G401.6 (cell line): ENCODE data around the gene CHTF18.
"Not testable (repeated sequence)": the region's sequence is repeated elsewhere in the genome, so short reads cannot be mapped to it uniquely, and the experiment has no call there.

Source experiments
- FAIRE-seq: peaks from 2 replicates; lab custom pipeline; 2012; peaks lifted over from hg19 to GRCh38; lab: Jason Lieb, UNC

Gene CHTF18

DNA sequence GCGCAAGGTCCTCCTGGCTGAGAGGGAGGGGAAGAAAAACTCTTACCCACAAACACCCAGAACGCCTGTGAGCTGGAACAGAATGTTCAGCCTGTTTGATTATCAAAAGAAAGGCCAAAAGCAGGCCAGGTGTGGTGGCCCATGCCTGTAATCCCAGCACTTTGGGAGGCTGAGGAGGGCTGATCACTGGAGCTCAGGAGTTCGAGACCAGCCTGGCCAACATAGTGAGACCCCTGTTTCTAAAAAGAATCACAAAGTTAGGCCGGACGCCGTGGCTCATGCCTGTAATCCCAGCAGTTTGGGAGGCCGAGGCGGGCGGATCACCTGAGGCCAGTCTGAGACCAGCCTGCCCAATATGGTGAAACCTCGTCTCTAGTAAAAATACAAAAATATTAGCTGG, 12.1 kb upstream of the CHTF18 start:
- FAIRE-seq: not testable (repeated sequence)

DNA sequence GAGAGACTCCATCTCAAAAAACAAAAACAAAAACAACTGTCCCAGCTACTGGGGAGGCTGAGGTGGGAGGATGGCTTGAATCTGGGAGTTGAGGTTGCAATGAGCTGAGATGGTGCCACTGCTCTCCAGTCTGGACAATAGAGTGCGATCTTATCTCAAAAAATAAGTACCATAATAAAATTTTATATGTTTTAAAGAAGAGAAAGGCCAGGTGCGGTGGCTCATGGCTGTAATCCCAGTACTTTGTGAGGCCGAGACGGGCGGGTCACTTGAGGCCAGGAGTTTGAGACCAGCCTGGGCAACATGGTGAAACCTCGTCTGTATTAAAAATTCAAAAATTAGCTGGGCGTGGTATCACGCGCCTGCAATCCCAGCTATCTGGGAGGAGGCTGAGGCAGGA, 11.6 kb upstream of the CHTF18 start:
- no peak for FAIRE-seq

DNA sequence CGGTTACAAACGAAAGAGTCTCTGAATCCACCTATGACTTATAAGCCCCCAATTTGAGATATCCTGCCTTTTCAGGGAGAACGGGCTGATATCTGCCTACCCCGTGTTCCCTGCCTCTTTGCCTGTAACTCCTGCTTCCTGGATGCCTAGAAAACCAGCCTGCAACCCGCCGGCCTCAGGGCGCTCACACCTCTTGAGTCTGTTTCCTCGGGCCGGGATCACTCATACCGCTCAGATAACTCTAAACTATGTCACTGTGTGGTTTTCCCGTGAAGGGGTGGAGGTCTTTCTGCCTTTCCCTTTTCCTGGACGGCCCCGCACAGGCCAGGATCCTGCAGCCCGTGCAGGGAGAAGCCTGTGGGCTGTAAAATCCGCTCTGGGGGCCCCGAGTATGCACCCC, 10.6 kb upstream of the CHTF18 start:
- peak; percentile 44 for FAIRE-seq

GRCh38 chr16:778447-778846, 10.0 kb upstream of the CHTF18 start:
- no peak for FAIRE-seq

DNA sequence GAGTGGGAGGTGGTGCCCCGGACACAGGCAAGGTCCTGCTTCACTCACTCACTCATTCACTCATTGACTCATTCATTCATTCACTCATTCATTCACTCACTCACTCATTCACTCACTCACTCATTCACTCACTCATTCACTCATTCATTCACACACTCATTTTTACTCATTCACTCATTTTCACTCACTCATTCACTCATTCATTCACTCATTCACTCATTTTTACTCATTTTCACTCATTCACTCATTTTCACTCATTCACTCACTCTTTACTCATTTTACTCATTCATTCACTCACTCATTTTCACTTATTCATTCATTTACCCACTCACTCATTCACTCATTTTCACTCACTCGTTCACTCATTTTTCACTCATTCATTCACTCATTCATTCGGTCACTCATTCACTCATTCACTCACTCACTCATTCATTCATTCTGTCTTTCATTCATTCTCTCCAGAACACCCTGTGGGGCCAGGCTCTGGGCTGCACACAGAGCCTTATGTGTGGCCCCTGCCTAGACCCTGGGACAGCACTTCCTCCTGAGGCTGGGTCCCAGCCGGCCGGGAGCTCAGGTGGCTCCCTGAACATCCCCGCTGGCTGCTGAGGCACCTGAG, 9.4 kb upstream of the CHTF18 start:
- no peak for FAIRE-seq

- no peak for FAIRE-seq
These were observed 8.9 kb upstream of the CHTF18 start for GRCh38 chr16:779561-779960.

DNA sequence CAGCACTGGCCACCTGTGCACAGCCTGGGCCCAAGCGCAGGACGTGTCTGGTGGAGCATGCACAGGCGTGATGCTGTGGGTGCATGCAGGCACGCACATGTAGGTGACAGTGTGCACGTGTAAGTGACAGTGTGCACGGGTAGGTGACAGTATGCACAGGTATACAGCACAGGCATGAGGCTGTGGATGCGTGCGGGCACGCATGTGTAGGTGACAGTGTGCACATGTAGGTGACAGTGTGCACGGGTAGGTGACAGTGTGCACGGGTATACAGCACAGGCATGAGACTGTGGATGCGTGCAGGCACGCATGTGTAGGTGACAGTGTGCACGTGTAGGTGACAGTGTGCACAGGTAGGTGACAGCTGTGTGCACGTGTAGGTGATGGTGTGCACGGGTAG, 8.1 kb upstream of the CHTF18 start:
- FAIRE-seq: no peak

DNA sequence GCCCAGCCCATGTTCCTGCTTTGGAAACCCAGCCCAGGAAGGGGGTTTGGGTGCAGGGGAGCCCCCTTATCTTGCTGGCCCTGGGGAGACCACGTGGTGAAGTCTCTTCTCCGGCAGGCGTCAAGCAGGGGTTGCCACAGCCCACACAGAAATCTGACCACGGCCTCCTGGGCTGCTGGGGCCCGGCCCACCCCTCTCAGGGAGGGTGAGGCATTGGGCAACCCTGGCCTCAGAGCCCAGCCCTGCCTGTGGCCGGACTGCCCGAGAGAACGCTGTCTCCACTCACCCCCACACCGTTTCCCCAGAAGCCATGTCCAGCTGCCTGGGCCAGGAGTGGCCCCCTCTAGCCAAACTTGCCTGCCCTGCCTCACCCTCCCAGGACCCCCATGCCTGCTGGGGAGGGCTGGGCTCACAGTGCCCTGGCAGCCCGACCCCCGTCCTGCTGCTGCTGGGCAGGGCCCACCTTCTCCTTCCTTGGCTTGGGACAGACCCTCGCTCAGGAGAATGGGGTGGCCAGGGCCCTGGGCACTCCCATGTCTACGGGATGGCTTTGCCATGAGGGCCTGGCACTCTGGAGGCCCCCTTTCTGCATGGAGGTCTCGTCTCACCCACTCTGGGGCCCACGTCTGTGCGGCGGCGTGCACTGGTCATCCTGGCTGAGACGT, 6.9 kb upstream of the CHTF18 start:
- no peak for FAIRE-seq

GRCh38 chr16:782258-782657, 6.2 kb upstream of the CHTF18 start:
- FAIRE-seq: no peak

DNA sequence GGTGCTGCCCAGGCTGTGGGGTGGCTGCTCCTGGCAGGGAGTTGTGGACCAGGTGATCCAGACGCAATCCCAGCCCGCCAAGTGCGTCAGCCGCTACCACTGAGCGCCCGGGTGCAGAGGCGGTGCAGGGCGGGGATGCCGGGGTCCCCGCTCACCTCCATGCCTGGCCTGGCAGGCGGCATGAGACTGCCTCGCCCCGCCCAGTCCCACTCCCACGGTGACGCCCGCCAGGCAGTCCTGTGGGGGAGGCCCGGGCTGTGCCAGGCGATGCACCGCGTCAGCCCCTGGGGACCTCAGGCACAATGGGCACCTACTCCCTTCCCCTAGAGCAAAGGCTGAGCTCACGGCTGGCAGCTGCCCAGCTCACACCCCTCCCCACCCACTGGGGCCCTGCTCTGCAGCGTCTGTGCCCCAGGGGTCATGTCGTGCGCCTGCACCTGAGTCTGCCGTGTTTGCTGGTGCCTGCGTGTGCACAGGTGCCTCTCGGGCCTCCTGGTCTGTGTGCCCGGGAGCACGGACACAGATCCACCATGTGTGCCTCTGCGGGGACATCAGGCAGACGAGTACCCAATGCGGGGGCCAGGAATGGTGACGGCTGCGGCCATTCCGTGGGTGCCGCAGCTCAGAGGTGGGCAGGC, 5.5 kb upstream of the CHTF18 start:
- FAIRE-seq: no peak

- no peak for FAIRE-seq
These were observed 4.8 kb upstream of the CHTF18 start for GRCh38 chr16:783404-784161.

DNA sequence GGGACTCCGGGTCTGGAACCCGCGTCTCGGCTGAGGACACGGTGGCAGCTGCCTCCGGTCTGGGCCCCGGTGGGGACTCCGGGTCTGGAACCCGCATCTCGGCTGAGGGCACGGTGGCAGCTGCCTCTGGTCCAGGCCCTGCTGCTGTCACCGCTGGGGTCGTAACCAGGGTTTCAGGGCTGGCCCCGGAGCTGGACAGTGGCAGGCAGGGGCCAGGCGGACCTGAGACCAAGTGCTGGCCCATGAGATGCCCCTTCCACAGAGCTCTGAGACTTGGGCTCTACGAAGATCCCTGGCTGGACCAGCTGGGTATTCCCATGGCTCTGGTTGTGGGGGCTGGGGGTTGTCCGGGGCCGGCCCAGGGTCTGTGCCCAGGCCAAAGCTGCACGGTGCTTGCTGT, 4.0 kb upstream of the CHTF18 start:
- no peak for FAIRE-seq

- no peak for FAIRE-seq
These were observed 2.6 kb upstream of the CHTF18 start for GRCh38 chr16:785563-786535.

- no peak for FAIRE-seq
These were observed 976 bp upstream of the CHTF18 start for GRCh38 chr16:787321-787966.

GRCh38 chr16:787978-788398, 432 bp upstream of the CHTF18 start, which contains the start of gene RPUSD1:
RPUSD1 (minus strand) TSS chr16:788381; CDS start chr16:787737, 644 bp downstream.
- FAIRE-seq: no peak

DNA sequence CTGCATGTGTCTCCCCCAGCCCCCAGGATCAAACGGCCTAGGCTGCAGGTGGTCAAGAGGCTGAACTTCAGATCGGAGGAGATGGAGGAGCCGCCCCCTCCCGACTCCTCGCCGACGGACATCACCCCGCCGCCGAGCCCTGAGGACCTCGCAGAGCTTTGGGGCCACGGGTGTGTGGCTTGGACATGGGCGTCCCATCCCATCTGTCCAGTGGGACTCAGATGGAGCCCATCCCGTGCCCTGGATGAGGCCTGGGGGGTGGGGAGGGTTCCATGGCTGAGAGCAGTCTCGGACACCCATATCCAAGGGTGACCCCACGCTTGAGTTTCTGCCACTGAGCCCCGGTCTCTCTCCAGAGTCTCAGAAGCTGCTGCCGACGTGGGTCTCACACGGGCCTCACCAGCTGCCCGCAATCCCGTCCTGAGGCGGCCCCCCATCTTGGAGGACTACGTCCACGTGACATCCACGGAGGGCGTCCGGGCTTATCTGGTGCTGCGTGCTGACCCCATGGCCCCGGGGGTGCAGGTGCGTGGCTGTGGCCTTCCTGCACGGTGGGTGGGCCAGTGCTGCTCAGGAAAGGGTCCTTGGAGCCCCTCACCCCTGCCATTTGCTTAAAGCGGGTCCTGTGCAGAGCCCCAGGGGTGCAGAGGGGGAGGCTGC, 901 bp downstream of the CHTF18 start:
- no peak for FAIRE-seq

GRCh38 chr16:790086-790485, 1.7 kb downstream of the CHTF18 start:
- FAIRE-seq: no peak

GRCh38 chr16:791131-791530, 2.7 kb downstream of the CHTF18 start:
- no peak for FAIRE-seq

DNA sequence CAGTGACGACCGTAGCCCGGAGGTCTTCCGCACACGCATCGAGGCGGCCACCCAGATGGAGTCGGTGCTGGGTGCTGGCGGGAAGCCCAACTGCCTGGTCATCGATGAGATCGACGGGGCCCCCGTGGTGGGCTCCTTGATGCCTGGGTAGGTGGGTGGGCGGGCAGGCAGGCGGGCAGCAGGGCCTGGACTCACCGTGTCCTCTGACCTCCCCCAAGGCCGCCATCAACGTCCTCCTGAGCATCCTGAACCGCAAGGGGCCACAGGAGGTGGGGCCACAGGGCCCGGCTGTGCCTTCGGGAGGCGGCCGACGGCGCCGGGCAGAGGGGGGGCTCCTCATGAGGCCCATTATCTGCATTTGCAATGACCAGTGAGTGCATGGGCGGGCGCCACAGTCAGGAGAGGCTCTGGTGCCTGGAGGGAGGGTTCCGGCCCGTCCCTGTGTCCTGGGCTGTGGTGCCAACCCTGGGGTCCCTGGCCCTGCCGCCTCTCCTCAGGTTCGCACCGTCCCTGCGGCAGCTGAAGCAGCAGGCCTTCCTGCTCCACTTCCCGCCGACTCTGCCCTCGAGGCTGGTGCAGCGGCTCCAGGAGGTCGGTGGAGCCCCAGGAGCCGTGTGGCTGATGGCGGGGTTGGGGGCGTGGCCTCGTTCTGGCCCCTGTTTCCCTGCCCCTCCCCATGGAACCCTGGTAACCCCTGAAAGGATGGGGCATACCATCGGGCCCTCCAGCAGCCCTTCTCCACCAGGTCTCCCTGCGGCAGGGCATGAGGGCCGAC, 4.0 kb downstream of the CHTF18 start:
- no peak for FAIRE-seq

- no peak for FAIRE-seq
These were observed 5.0 kb downstream of the CHTF18 start for GRCh38 chr16:793414-793813.
